NCI-H510A (cell line): ENCODE results near the gene TMEM108.

Experiments
- DNase-seq: peaks from one replicate; lab custom pipeline; 2025; lab: John Stamatoyannopoulos, UW

The TMEM108 gene

DNA sequence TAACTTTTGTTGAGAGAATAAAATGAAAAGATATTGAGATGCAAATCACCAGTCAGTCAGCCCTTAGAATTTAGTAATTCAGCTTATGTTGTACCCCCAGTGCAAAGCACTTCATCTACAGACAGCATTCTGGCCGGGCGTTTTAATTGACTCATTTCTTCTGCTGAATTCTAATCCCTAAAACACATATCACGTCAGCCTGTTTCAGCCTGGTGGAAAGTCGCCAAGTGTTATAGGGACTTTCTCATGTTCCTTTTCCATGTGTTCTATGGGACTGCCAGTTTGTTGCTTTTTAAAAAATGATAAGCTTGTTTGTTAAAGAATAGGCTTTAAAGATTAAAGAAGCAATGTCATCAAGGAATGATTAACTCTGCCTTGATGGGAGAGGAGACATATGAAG, 192.0 kb downstream of the TMEM108 start:
- no peak for DNase-seq

DNA sequence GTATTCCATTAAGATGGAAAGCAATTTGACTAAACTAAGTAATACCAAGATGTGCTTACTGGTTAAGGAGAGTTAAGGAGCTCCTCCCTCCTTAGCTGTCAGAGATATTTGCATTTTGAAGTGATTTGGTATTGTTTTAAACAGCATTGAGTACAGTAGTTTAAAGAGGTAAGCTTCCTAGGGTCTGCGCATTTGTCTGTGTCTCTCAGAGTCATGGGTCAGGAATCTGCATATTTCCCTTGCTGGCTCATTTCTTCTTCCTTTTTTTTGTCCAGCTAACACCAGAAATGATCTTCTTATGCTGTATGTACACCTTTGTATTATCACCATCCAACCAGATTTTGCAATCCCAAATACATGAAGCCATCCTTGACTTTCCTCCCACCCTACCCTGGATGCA, 198.7 kb downstream of the TMEM108 start:
- no peak for DNase-seq

DNA sequence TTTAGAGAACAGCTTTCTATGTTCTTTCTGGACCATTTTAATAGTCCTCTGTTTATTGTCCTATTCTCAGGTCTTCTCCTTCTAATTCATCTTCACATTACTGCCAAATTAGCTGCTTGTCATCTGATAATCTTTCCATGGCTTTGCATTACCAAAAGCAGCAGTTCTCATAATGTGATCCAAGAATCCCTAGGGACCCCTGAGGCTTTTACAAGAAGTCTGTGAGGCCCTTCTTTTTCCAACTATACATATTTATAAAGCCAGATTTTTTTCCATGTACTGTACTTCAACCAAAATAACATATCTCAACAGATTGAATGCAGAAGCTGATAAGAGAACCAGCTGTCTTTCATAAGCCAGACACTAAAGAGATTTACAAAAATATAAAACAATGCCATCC, 199.2 kb downstream of the TMEM108 start:
- DNase-seq, result no peak

DNA sequence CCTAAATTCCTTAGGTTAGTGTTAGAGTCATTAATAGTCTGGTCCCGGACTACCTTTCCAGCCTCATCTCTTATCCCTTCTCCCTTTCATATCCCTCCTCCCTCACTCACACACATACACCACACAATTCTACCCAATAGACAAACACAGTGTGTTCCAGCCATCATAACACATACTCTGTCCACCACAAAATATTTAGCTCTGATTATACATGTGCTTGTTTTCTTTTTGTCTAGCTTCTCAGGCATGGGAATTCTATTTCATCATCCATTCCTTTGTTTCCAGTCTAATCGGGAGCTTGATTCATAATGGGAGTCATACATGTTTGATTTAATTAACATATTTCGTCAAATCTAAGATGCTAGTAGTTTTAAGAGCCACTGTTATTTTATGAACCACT, 199.8 kb downstream of the TMEM108 start:
- DNase-seq, result no peak

DNA sequence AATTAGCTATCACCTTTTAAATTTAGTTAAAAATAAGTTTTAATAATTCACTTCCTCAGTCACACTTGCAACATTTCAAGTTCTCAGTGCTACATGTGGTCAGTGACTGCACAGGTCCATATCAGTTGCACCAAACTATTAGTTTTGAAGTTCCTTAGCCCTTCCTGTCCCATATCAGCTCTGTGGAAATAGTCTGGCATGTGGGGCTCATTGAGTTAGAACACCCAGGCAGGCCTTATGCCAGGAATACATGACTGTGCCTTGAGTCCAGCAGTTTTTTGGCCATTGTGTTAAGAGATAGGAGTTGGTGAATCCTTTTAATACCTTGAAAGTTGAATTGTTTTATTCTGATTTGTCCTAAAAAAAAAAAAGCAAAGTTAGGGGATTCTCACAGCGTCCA, 207.9 kb downstream of the TMEM108 start:
- DNase-seq, result no peak

DNA sequence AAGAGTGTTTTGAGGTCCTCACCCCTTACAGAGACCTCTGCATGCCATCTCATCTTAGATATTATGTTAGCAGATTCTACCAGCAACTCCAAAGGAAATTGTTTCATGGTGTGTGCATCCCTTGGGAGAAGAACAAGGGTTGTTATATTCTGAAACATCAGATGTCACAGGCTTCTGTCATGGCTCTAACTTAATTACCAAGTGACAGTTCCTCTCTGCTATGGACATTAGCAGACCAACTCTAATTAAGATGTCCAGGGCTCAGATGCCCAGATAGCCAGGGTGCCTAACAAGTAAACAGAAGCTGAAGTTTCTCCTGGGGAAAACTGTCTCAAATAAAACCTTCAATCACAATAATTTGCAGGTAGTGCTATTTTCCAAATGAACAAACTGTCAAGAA, 208.6 kb downstream of the TMEM108 start:
- no peak for DNase-seq

DNA sequence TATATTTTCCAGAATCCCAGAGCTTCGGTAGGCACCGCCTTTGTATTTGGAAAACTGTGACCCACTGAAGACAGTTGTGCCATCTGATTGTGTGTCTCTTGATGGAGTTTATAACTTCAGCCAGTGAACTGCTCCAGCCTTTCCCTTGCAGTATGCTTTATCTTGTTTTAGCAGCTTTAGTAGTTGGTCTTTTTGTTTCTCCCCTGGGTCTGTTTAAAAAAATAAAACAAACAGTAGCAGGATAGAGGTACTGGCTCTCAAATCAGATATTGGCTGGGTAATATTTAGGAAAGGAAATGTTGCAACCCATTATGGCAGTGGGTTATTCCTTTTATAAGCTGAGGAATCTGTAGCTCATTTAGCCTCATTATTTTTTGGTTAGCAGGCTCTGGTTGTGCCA, 210.2 kb downstream of the TMEM108 start:
- DNase-seq, result no peak

DNA sequence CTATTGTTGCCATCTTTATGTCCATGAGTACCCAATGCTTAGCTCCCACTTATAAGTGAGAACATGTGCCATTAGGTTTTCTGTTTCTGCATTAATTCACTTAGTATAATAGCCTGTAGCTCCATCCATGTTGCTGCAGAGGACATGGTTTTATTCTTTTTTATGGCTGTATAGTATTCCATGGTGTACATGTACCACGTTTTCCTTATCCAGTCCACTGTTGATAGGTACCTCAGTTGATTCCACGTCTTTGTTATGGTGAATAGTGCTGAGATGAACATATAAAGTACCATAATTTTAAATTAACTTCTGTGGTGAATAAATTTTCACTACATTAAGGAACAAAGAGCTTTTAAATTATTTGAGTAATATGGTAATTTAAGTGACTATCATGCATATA, 211.3 kb downstream of the TMEM108 start:
- DNase-seq, result no peak

DNA sequence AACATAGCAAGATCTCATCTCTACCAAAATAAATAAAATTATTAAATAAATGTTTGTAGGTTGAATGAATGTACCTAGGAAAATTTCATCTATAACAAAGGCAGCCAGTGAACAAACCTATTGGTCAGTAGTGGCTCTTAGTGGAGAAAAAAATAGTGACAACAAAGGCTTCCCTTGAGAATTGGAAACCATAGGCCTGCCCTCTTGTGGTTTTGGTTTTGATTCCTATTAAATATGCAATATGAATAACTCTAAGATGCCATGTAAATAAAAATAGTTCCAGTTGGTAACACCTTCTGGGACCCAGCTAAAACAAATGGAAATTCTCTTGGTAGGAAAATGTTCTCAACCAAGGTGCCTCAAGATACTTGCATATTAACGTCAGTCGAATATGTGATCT, 216.0 kb downstream of the TMEM108 start:
- DNase-seq, result no peak

DNA sequence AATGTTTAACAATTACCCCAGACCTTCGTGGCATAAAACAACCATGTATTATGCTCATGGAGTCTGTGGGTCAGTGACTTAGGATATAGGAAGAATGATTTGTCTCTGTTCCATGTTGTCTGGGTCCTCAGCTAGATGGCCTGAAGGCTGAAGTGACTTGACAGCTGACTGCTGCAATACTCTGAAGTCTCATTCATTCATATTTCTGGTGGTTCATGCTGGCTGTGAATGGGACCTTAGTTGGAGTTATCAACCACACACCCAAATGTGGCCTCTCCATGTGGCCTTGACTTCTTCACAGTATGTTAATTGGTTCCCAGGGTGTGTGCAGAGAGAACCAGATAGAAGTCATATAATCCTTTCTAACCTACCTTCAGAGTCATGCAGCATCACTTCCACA, 216.5 kb downstream of the TMEM108 start:
- DNase-seq, result no peak

DNA sequence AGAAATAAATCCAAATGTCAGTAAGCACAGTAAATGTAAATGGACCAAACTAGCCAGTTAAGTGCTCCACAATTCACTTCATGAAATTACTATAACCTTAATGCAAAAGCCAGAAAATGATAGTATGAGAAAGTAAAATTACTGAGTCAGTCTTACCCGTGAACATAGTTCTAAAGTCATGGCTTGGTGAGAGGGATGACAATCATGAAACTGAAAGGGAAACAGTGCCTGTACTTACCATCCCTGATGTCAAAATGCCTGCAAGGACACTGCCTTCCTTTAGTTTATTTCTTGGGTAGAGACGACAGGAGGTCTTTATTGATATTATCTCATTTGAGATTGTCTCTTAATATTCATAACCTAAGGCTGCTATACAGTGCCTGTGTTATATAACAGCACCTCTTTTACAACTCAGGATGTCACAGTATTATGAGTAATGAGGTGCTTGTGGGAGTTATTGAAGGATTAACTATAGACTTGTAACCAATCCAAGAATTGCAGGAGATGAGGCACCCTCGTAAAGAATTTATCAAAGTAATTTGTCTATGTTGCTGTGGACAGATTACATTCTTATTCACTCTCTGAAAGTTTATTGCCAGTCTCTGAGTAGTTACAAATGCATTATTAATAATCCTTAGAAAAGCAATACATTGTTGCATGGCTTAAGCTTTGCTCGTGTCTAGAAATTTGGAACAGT, 218.7 kb downstream of the TMEM108 start:
- no peak for DNase-seq

DNA sequence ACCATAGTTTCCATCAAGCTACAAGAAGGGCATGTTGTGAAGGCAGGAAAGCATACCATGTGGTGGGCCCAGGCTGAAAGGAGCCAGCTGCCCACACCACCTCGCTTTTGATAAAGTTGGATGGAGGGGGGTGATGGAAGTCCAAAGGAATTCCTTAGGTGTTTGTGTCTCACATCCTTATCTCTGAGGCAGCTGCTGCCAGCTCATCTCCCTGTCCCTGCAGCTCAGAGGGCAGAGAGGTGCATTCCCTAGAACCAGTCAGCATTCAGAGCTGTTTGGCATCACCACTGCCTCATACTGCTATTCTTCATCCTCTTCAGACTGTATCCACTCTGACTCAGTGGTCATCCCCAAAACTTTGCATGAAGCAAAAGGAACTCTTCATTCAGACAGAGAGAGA, 220.2 kb downstream of the TMEM108 start:
- DNase-seq, result no peak

DNA sequence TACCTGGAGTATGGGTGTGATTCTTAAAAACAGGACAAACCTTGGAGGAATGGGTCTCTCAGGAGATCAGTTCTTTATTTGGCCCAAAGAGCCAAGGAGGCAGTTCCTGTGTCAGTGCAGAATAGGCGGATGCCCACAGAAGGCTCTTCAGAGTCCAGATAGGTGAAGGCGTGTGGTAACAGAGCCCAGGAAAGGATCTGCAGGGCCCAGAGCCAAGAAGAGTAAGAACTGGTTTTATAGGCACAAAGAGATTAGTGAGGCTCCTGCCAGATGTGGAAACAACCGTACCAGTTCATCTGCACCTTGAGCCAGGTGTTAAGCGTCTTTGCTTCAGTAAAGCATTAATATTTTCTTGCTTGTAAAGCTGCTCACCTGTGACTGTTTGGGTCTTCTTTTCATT, 221.6 kb downstream of the TMEM108 start:
- DNase-seq, result no peak

DNA sequence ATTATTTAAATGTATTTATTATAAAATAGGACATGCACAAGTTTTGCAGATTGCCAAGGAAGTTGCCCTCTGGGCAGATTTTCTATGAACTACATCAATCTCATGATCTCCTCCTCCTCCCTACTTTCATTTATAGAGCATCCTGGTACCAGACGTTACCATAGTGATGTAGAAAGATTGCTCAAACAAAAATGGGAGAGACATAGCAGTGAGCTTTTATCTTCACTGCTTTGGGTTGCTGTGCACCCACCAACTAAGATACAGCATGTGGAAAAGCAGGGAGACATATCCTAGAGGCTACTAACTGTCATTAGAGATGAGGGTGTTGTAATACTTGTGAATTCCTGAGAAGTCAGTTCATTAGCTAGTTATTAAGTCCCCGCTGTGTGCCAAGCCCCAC, 224.1 kb downstream of the TMEM108 start:
- no peak for DNase-seq

DNA sequence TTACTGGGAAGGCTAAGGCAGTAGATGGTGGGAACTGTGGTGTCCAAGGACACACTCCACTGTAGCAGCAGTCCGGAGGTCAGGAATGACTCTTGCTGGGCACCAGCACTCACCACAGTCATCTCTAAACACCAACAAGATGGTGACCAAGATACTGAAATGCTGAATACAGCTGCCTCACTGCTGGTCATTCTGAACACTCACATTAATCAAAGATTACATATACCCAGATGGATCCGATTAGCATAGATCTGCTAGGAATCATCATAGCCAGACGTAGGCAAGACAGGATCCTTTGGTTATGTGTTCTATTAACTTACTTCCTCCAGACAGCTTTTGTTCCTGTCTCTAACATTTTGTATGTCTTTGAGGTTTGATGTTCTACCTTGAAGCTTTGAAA, 226.7 kb downstream of the TMEM108 start:
- DNase-seq, result no peak

DNA sequence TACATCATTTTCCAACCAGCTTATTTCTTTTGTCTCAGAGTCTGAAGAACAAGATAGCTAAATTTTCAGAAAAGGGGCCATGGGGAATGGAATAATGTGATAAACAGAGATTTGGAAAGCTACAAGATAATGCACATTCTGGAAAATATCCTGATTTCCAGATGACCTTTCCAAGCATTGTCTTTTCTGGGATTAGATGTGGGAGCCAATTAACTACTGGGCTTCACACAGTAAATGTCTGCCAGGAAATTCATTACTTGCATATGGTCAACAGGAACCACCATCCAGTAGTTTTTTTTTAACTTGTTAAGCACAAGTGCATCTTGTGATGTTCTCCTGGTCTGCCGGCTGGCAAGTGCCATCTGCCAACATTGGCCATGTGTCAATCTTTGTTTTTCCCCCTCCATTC, 230.5 kb downstream of the TMEM108 start:
- no peak for DNase-seq

DNA sequence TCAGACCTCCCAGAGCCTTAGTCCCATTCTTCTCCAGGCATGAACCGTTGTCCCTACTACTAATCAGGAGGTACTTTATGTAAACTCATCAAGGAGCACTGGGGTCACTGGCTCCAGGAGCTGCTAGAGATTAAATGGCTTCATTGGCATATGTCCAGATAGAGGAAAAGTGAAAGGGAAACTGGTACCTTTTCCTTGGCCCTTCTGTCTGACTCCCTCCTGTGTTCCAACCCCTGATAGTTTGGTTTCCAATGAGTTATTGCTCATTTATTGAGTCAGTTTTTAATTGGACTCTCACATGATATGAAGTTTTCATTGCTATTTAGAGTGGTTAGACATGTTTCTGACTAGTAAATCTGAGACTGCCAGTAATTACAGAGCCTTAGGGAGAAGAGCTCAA, 231.2 kb downstream of the TMEM108 start:
- DNase-seq, result no peak

DNA sequence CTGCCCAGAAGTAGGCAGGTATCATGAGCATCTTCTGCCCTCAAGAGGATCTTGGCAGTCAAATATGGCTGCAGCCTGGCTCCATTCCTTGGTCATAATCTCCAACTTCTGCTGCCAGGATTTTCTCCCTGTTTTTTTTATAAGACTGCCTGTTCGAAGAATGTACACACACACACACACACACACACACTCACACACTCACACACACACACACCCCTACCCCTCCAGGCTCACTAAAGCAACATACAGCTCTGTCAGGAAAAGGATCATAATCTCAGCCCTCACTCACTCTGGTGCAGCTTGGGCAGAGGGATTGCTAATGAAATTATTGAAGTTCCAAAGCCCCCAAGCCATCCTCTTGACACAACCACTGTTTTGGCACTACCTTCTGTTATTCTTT, 232.4 kb downstream of the TMEM108 start:
- no peak for DNase-seq

DNA sequence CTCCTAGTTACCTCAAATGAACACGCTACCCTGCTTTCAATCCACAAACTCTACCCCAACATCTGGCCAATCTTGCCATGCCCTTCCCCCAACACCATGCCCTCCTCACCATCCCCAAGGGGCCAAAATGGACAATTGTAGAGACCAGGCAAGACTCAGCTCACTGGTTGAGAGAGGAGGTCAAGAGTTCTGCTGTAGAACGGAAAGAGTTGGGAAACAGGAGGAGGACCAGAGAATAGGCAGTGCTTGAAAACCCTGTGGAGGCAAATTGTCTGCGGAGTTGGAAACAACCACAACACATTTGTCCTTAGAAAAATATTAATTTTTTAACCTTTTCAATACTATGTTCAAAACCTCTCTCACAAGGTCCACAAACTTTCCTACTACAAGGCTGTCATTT, 232.9 kb downstream of the TMEM108 start:
- DNase-seq, result no peak

DNA sequence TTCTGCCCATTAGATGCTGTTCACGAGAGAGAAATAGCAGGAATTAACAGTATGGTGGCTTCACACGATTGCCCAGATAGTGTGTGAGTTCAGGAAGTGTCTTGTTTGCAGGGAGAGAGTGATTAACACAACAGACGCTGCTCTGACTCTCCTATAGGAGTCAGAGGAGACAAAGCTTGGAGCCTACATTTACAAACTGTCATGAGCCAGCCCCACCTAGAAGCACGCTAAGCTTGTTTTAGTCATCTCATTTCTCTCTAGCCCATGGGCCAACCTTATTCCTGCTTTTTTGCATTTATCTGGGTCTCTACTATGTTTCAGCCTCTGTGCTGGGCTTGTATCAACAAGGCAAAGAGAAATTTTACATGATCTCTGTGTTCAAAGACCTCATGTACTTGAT, 233.3 kb downstream of the TMEM108 start:
- no peak for DNase-seq

DNA sequence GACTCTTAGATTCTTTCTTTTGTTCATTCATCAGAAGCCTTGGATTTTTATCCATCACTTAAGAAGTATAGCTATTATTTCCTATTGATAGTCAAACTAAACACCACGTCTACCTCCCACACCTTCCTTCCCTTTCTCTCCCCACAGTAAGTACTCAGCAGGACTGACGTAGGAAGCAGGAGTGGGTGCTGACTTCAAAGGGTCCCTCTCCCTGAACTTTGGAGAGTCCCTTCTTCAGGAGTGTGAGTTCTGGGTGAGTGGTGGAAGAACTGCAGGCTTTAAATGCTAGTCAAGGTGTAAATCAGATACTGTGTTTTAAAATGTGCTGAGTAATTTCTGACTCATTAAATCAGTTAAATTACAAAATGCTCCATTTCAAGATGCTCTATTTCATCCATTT, 235.2 kb downstream of the TMEM108 start:
- no peak for DNase-seq

DNA sequence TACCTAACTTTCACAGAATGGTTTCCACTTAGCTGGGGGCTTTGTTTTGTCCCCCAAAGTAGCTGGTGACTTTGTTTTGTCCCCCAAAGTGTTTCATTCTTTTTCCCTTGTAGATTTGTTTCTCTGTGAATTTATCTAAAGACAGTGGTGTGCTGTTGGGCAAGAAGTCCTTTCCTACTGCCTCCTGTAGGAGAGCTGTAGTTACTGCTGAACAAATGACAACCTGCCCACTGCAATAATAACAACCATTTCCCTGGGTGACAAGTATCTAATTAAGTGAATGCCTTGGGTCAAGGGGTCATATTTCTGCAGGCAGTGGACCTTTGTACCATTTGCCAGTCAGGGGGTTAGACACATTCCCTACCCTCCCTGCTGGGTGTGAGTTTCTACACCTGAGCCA, 236.3 kb downstream of the TMEM108 start:
- no peak for DNase-seq

DNA sequence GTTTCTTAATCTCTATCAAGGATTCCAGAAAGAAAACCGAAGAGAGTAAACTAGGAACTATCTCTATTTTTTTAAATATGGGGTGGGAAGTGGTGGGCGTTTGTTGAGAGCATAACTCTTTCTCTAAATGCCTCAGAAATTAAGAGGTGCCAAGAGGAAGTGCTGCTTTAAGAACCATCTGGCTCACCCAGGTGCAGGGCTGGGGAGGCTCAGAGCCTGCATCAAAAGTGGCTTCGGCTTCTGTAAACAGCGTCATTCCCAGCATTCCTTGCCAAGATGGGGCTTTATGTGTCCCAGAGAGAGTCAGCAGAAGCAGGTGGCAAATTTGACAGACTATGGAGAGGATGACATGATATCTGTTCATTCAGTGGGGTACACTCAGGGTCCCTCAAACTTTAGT, 238.4 kb downstream of the TMEM108 start:
- DNase-seq, result no peak

DNA sequence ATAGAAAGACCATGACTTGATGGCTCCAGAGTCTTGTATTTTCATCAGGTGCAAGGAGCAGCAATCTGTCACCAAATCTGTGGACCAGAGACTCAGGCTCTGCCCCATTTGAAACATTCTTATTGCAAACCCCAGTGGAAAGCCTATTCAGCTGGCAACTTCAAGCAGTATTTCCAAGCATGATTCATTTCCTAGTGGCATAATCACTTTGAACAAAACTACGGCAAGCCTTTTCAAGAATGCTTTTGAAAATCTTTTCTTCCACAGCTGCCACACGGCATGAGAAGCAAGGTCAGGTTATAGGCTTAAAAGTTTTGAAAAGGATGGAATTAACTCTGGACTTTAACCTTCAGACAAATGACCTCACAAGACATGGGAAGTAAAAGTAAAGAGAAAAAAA, 239.6 kb downstream of the TMEM108 start:
- no peak for DNase-seq
